ENCODE measurements around the gene S100A8. TPM values are rescaled to one million over a fixed set of nuclear protein-coding genes. Genes with fewer than 3 reads are reported as not detected.

The S100A8 gene
- 23.5 TPM for total RNA-seq

GRCh38 chr1:153390938-153391710 is at the start of gene S100A8:
Gene S100A8, minus strand, starts transcription at chr1:153391073. Its CDS starts 538 bp downstream, at chr1:153390535.

DNA sequence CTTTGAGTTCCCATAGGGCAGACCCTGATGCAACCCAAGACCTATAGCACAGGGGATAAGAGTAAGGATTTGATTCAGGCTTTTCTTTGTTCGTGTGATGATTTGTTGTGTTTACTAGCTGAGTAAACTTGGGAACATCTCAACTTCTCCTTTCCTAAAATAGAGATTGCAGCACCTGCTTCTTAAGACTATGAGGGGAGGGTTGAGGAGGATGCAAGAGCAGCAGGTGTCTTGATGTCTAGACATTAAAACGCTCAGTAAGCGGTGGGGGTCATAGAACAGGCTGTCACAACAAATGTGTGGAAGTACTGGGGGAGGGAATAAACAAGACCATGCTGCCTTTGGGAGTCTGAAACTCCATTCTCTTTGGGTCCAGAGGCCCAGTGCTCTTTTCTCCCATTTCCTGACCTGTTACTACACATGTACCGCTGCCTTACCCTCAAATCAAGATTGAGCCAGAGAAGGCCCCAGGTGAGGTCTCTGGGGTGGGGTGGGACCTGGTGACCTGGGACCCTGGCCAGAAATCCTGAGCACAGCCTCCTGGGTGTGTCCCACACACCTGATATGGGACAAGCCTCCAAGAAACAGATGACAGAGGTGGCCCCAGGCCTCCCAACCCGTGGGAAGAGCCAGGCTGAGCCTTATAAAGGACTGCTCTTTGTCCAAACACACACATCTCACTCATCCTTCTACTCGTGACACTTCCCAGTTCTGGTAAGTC is 25.1 kb upstream of the S100A8 start, which contains the start of gene S100A7A:
Gene S100A7A, plus strand, starts transcription at position 671 of the 721 bp plus-strand sequence. CDS start 1,563 bp downstream, outside the sequence.

GRCh38 chr1:153375511-153375910 is 15.4 kb downstream of the S100A8 start, which contains the start of gene S100A12:
Gene S100A12, minus strand, starts transcription at chr1:153375621. Its CDS starts 1,029 bp downstream, at chr1:153374592.

DNA sequence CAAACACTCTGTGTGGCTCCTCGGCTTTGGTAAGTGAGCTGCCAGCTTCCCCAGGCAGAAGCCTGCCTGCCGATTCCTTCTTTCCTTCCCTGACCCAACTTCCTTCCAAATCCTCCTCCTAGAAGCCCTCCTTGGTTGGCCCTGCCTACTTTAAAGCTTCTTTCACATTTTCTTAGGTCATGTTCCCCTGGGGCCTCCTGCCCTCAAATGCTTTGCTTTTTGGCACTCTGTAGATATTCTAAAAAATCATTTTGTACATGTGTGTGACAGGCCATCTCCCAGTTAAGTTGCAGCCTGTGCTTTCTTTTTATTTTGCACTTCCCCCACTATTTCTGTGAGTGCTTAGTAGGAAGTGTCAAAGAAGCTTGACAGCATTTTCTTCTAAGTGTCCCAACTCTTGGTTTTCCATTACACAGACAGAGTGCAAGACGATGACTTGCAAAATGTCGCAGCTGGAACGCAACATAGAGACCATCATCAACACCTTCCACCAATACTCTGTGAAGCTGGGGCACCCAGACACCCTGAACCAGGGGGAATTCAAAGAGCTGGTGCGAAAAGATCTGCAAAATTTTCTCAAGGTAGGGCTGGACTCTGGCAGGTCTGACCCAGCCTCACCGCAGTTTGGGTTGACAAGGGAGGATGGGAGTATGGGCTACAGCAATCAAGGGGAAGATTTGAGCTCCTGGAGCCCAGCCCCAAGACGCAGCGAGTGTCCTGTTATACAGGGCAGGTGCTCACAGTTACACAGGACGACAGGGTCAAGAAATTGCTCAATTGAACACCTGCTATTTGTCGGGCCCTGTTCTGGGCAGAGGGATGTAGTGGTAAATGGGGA is 32.8 kb downstream of the S100A8 start, which contains the start of gene S100A9:
Gene S100A9, plus strand, starts transcription at position 2 of the 838 bp plus-strand sequence. Its CDS starts 430 bp downstream, at position 432.

DNA sequence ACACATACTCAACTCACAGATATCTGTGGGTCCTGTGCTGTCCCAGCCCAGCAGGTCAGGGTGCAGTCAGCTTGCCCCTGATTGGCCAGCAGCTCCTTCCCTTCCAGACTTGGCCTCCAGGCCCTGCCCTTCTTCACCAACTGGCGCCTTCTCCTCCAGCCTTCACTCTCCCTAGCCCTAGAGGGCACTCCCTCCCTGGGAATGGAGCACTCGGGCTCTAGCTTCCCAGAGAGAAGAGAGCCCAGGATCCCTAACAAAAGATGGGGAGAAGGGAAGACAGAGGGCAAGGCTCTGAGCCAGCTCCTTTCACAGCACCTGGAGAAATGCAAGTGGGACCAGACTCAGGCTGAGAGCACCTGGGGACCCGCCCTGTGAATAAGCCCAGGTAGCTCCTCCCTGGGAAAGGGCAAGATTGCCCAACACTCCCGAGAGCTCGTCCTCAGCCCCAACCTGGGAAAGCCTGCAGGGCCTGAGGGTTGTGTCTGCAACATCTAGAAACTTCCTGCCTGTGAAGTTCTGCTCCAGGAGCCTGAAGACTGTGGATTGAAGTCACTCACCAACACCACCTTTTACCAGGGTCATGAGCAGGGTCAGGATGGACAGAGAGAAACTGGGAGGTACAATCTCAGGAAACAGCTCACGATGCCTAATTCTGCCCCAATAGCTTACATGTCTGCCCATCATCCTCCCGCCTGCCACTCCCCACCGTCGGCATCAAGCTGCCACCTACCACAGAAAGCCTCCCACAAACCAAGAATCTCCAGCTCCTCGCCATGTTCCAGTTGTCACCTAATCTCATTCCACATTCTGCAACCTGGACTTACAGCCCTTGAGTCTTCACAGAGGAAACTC is 42.1 kb downstream of the S100A8 start, which contains the start of gene PGLYRP4:
Gene PGLYRP4, minus strand, starts transcription at position 331 of the 852 bp plus-strand sequence. CDS start 909 bp downstream, outside the sequence.

Other genes starting within 250 kb of the S100A8 start
- not detected for gene SPRR2G, start 240.2 kb downstream of the S100A8 start, total RNA-seq
- not detected for gene LELP1, start 187.6 kb downstream of the S100A8 start, total RNA-seq
- gene PRR9, start 173.5 kb downstream of the S100A8 start, total RNA-seq = not detected
- gene LORICRIN, start 131.4 kb downstream of the S100A8 start, total RNA-seq = 0.44 TPM
- not detected for gene PGLYRP3, start 78.1 kb downstream of the S100A8 start, total RNA-seq
- gene PGLYRP4, start 42.2 kb downstream of the S100A8 start, total RNA-seq = 0.27 TPM
- gene S100A9, start 33.2 kb downstream of the S100A8 start, total RNA-seq = 197 TPM
- 3.5 TPM for gene S100A12, start 15.5 kb downstream of the S100A8 start, total RNA-seq
- gene S100A7A, start 25.4 kb upstream of the S100A8 start, total RNA-seq = not detected
- not detected for gene S100A7, start 69.6 kb upstream of the S100A8 start, total RNA-seq
- 36.1 TPM for gene S100A6, start 144.9 kb upstream of the S100A8 start, total RNA-seq
- not detected for gene S100A5, start 149.9 kb upstream of the S100A8 start, total RNA-seq
- gene S100A4, start 154.7 kb upstream of the S100A8 start, total RNA-seq = 77.8 TPM
- gene S100A3, start 158.2 kb upstream of the S100A8 start, total RNA-seq = 1.0 TPM
- gene S100A2, start 174.8 kb upstream of the S100A8 start, total RNA-seq = 2.3 TPM
- gene S100A16, start 222.1 kb upstream of the S100A8 start, total RNA-seq = 39.4 TPM
- 4.4 TPM for gene S100A14, start 225.3 kb upstream of the S100A8 start, total RNA-seq
- 13.2 TPM for gene S100A13, start 236.4 kb upstream of the S100A8 start, total RNA-seq
- gene S100A1, start 237.4 kb upstream of the S100A8 start, total RNA-seq = 3.5 TPM
- 109 TPM for gene CHTOP, start 243.0 kb upstream of the S100A8 start, total RNA-seq